ENCODE data around the gene CCDC191. TPM values are rescaled to one million over a fixed set of nuclear protein-coding genes. Genes with fewer than 3 reads are reported as not detected.
A peak's percentile ranks its signal among the peaks of the same experiment; 100 is the strongest.

The CCDC191 gene
- total RNA-seq, 1 donor from 2014 or later = 15.6 TPM

GRCh38 chr3:114025451-114025850, 30.9 kb downstream of the CCDC191 start:
- Mint-ChIP-seq H3K27me3 (no peaks in the 10 kb centered on the region), H3K27ac (no peak overlapping the region), H3K4me3 (ENCODE audit: low read depth) (no peak overlapping the region), H3K4me1 (ENCODE audit: low read depth) (peaks cover 18% of the 10 kb centered on the region), H3K9me3 (ENCODE audit: low read depth) (peaks cover 3% of the 10 kb centered on the region), H3K36me3 (ENCODE audit: insufficient read depth) (peaks cover 9% of the 10 kb centered on the region)
- DNase-seq (ENCODE audit: low spot score, unreplicated experiment) = no peak
- TF ChIP-seq, protein P1, sequence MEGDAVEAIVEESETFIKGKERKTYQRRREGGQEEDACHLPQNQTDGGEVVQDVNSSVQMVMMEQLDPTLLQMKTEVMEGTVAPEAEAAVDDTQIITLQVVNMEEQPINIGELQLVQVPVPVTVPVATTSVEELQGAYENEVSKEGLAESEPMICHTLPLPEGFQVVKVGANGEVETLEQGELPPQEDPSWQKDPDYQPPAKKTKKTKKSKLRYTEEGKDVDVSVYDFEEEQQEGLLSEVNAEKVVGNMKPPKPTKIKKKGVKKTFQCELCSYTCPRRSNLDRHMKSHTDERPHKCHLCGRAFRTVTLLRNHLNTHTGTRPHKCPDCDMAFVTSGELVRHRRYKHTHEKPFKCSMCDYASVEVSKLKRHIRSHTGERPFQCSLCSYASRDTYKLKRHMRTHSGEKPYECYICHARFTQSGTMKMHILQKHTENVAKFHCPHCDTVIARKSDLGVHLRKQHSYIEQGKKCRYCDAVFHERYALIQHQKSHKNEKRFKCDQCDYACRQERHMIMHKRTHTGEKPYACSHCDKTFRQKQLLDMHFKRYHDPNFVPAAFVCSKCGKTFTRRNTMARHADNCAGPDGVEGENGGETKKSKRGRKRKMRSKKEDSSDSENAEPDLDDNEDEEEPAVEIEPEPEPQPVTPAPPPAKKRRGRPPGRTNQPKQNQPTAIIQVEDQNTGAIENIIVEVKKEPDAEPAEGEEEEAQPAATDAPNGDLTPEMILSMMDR (IDR thresholded peaks at IDR 0.05; ENCODE audit: unreplicated experiment) = no peak

GRCh38 chr3:114022145-114022802, 34.1 kb downstream of the CCDC191 start:
- H3K9me3 Mint-ChIP-seq (ENCODE audit: low read depth) = peaks cover 3% of the 10 kb centered on the region
- TF ChIP-seq, protein P1 (IDR thresholded peaks at IDR 0.05; ENCODE audit: unreplicated experiment) = no peak
- peaks cover 20% of the 10 kb centered on the region for H3K4me1 Mint-ChIP-seq (ENCODE audit: low read depth)
- DNase-seq (ENCODE audit: low spot score, unreplicated experiment) = no peak
- peak overlapping the region; percentile 62 for H3K27ac Mint-ChIP-seq
- peaks cover 6% of the 10 kb centered on the region for H3K36me3 Mint-ChIP-seq (ENCODE audit: insufficient read depth)
- no peaks in the 10 kb centered on the region for H3K27me3 Mint-ChIP-seq
- H3K4me3 Mint-ChIP-seq (ENCODE audit: low read depth) = peak overlapping the region; percentile 27

DNA sequence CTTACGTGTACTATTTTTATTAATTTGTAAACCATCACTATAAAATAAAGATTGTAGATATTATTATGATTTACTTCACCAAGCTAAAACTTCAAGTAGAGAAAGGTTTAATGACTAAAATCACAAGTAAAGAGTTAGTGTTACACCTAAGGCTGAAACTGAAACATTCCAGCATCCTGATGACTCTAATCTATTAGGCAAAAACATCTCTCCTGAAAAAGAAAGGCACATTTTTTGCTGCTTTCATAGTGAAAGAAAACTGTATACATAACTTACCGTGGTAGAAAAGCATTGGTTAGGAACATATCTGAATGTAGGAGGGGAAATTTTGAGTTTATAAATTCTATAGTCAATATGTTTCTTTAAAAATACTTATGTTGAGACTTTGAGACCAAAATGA, 35.4 kb downstream of the CCDC191 start:
- peaks cover 3% of the 10 kb centered on the region for H3K9me3 Mint-ChIP-seq (ENCODE audit: low read depth)
- TF ChIP-seq, protein P1 (IDR thresholded peaks at IDR 0.05; ENCODE audit: unreplicated experiment) = no peak
- H3K4me1 Mint-ChIP-seq (ENCODE audit: low read depth) = peaks cover 20% of the 10 kb centered on the region
- no peak overlapping the region for H3K27ac Mint-ChIP-seq
- no peak overlapping the region for H3K4me3 Mint-ChIP-seq (ENCODE audit: low read depth)
- no peaks in the 10 kb centered on the region for H3K27me3 Mint-ChIP-seq
- peaks cover 5% of the 10 kb centered on the region for H3K36me3 Mint-ChIP-seq (ENCODE audit: insufficient read depth)
- no peak for DNase-seq (ENCODE audit: low spot score, unreplicated experiment)

- DNase-seq (ENCODE audit: low spot score, unreplicated experiment) = no peak
Measured at GRCh38 chr3:114019486-114019885, 36.8 kb downstream of the CCDC191 start.

GRCh38 chr3:114014211-114014610, 42.1 kb downstream of the CCDC191 start:
- Mint-ChIP-seq H3K27ac (no peak overlapping the region), H3K36me3 (ENCODE audit: insufficient read depth) (peaks cover 4% of the 10 kb centered on the region)

More at GRCh38 chr3:114019486-114019885, 36.8 kb downstream of the CCDC191 start:
- H3K36me3 Mint-ChIP-seq (ENCODE audit: insufficient read depth) = peaks cover 3% of the 10 kb centered on the region
- no peak overlapping the region for H3K27ac Mint-ChIP-seq
- H3K4me1 Mint-ChIP-seq (ENCODE audit: low read depth) = peaks cover 18% of the 10 kb centered on the region
- peaks cover 3% of the 10 kb centered on the region for H3K9me3 Mint-ChIP-seq (ENCODE audit: low read depth)
- TF ChIP-seq, protein P1 (IDR thresholded peaks at IDR 0.05; ENCODE audit: unreplicated experiment) = no peak
- H3K27me3 Mint-ChIP-seq = no peaks in the 10 kb centered on the region
- no peak overlapping the region for H3K4me3 Mint-ChIP-seq (ENCODE audit: low read depth)

More at GRCh38 chr3:114014211-114014610, 42.1 kb downstream of the CCDC191 start:
- no peaks in the 10 kb centered on the region for H3K4me1 Mint-ChIP-seq (ENCODE audit: low read depth)
- no peaks in the 10 kb centered on the region for H3K27me3 Mint-ChIP-seq
- no peaks in the 10 kb centered on the region for H3K9me3 Mint-ChIP-seq (ENCODE audit: low read depth)
- TF ChIP-seq, protein P1 (IDR thresholded peaks at IDR 0.05; ENCODE audit: unreplicated experiment) = no peak
- no peak for DNase-seq (ENCODE audit: low spot score, unreplicated experiment)
- no peak overlapping the region for H3K4me3 Mint-ChIP-seq (ENCODE audit: low read depth)
